A549 treated with GW870086 at 1 μM for 4 hours (cell line): ENCODE data around the gene OR4K14. TPM values are rescaled to one million over a fixed set of nuclear protein-coding genes. Genes with fewer than 3 reads are reported as not detected.

ENCODE experiments used
- total RNA-seq: library from RNA; stranded (reverse); fragments of 200-300 nt; extraction: Qiagen RNA extraction; gene quantifications from 5 replicates; pipeline ENCODE4 v1.2.3, GENCODE V29; 2022; ENCODE audit warnings: low read depth

OR4K14 gene
- not detected in 5 replicates for total RNA-seq

GRCh38 chr14:20019257-20019865, at the start of gene OR4K14:
OR4K14 (minus strand) TSS chr14:20019307; CDS start chr14:20015193, 4,114 bp downstream.

GRCh38 chr14:20059745-20060144, 40.6 kb upstream of the OR4K14 start, which contains the start of gene OR4L1:
OR4L1 (plus strand) TSS chr14:20060045; CDS start chr14:20060045, 0 bp downstream.

GRCh38 chr14:20035938-20036337, 16.8 kb upstream of the OR4K14 start, which contains the start of gene OR4K13:
OR4K13 (minus strand) TSS chr14:20036038; CDS start chr14:20034758, 1,280 bp downstream.

GRCh38 chr14:20001863-20002262, 17.2 kb downstream of the OR4K14 start, which contains the start of gene OR4Q2:
OR4Q2 (plus strand) TSS chr14:20002163.

GRCh38 chr14:19975291-19975690, 43.8 kb downstream of the OR4K14 start, which contains the start of gene OR4K15:
OR4K15 (plus strand) TSS chr14:19975591; CDS start chr14:19975591, 0 bp downstream.

Other genes starting within 250 kb of the OR4K14 start
- not detected in 5 replicates for gene OR4M1, start 245.8 kb downstream of the OR4K14 start, total RNA-seq
- not detected in 5 replicates for gene OR4N2, start 215.5 kb downstream of the OR4K14 start, total RNA-seq
- gene OR4K2, start 144.2 kb downstream of the OR4K14 start, total RNA-seq, result not detected in 5 replicates
- gene OR4K5, start 98.7 kb downstream of the OR4K14 start, total RNA-seq, result not detected in 5 replicates
- gene OR4K1, start 88.4 kb downstream of the OR4K14 start, total RNA-seq, result not detected in 5 replicates
- gene OR4K15, start 43.7 kb downstream of the OR4K14 start, total RNA-seq, result not detected in 5 replicates
- not detected in 5 replicates for gene OR4Q2, start 17.1 kb downstream of the OR4K14 start, total RNA-seq
- not detected in 5 replicates for gene OR4K13, start 16.7 kb upstream of the OR4K14 start, total RNA-seq
- gene OR4L1, start 40.7 kb upstream of the OR4K14 start, total RNA-seq, result not detected in 5 replicates
- not detected in 5 replicates for gene OR4K17, start 91.4 kb upstream of the OR4K14 start, total RNA-seq
- gene OR4N5, start 119.5 kb upstream of the OR4K14 start, total RNA-seq, result not detected in 5 replicates
- gene OR11G2, start 171.6 kb upstream of the OR4K14 start, total RNA-seq, result not detected in 5 replicates
- not detected in 5 replicates for gene OR11H6, start 204.4 kb upstream of the OR4K14 start, total RNA-seq
- not detected in 5 replicates for gene OR11H7, start 209.7 kb upstream of the OR4K14 start, total RNA-seq
- not detected in 5 replicates for gene OR11H4, start 220.0 kb upstream of the OR4K14 start, total RNA-seq